Karpas-422 (cell line): ENCODE results near the gene PEF1. TPM values are rescaled to one million over a fixed set of nuclear protein-coding genes. Genes with fewer than 3 reads are reported as not detected.

Experiments
- DNase-seq: peaks from one replicate; pipeline ENCODE4 v3.0.0-alpha.2; 2015
- H2AFZ ChIP-seq: fragments of 200-600 bp; sonication (generic); 2 replicates; pipeline ENCODE4 v1.6.1; 2014; ENCODE audit warnings: antibody characterized with exemption, low read length, mixed read lengths
- H3K27ac ChIP-seq: fragments of 200-600 bp; sonication (generic); 2 replicates; pipeline ENCODE4 v1.5.1; 2014; ENCODE audit warnings: mild to moderate bottlenecking, low read length, moderate library complexity
- H3K27me3 ChIP-seq: fragments of 200-600 bp; sonication (generic); 2 replicates; pipeline ENCODE4 v1.6.1; 2014; ENCODE audit warnings: low read length, mixed read lengths
- H3K36me3 ChIP-seq: fragments of 200-600 bp; sonication (generic); 2 replicates; pipeline ENCODE4 v1.6.1; 2014; ENCODE audit warnings: low read length, mixed read lengths; ENCODE audit not compliant: insufficient read depth
- H3K4me1 ChIP-seq: fragments of 200-600 bp; sonication (generic); 2 replicates; pipeline ENCODE4 v1.6.1; 2014; ENCODE audit warnings: mild to moderate bottlenecking, low read length, mixed read lengths
- H3K4me2 ChIP-seq: fragments of 200-600 bp; sonication (generic); 2 replicates; pipeline ENCODE4 v1.6.1; 2014; ENCODE audit warnings: low read length, low read depth, mild to moderate bottlenecking; ENCODE audit not compliant: poor library complexity, severe bottlenecking
- H3K4me3 ChIP-seq: fragments of 200-600 bp; sonication (generic); 2 replicates; pipeline ENCODE4 v1.5.1; 2014; ENCODE audit warnings: mild to moderate bottlenecking, antibody characterized with exemption, low read length, mixed read lengths
- H3K79me2 ChIP-seq: fragments of 200-600 bp; sonication (generic); 2 replicates; pipeline ENCODE4 v1.6.1; 2014; ENCODE audit warnings: mild to moderate bottlenecking, low read length, mixed read lengths
- H3K9ac ChIP-seq: fragments of 200-600 bp; sonication (generic); 2 replicates; pipeline ENCODE4 v1.6.0; 2014; ENCODE audit warnings: low read length
- H3K9me2 ChIP-seq: fragments of 200-600 bp; sonication (generic), shearing (Covaris generic); replicated peaks from 2 replicates; pipeline ENCODE4 v1.6.0; 2014; ENCODE audit warnings: mild to moderate bottlenecking, low read length, moderate library complexity; ENCODE audit not compliant: insufficient read depth
- H3K9me3 ChIP-seq: fragments of 300-700, 200-600 bp; sonication (generic); 2 replicates; pipeline ENCODE4 v1.6.1; 2014; ENCODE audit warnings: low read length, mixed read lengths
- H4K20me1 ChIP-seq: fragments of 200-600 bp; sonication (generic); 2 replicates; pipeline ENCODE4 v1.6.1; 2014; ENCODE audit warnings: mild to moderate bottlenecking, antibody characterized with exemption, low read length, low read depth; ENCODE audit not compliant: insufficient read depth
- total RNA-seq: library from RNA; depleted of rRNA; stranded (reverse); fragments of >200 nt; shearing (Covaris generic); gene quantifications from 2 replicates; pipeline ENCODE4 v1.2.3, GENCODE V29; 2014; ENCODE audit warnings: low replicate concordance

PEF1 gene
- total RNA-seq, 1 experiment from 2014 or later, result 53.0 TPM

GRCh38 chr1:31648641-31649357 lies 4.1 kb upstream of the PEF1 start:
- H3K27me3 ChIP-seq, result no peaks in the 10 kb centered on the region

DNA sequence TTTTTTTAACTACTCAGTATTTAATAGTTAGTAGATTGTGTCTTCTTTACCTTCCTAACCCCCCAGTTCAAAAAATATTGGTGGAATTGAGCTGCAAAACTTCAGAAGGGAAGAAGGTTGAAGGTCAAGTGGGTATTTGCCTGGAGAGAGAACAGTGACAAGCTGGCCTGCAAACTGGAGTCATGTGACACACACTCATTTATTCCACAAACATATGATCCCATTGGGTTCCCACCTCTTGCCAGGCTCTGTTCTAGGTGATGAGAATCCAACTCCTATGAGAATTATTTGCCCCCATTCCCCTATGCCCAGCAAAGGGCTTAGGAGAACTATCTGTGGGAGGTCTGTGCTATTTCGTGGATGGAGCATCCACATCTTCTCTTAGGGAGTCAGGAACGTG lies 3.5 kb upstream of the PEF1 start:
- no peak overlapping the region for H3K27ac ChIP-seq
- no peaks in the 10 kb centered on the region for H3K36me3 ChIP-seq
- peaks cover 12% of the 10 kb centered on the region for H3K79me2 ChIP-seq
- H3K9ac ChIP-seq, result no peak overlapping the region
- H2AFZ ChIP-seq, result no peak overlapping the region
- no peaks in the 10 kb centered on the region for H3K9me3 ChIP-seq
- DNase-seq, result no peak
- H3K4me1 ChIP-seq, result peaks cover 13% of the 10 kb centered on the region
- no peaks in the 10 kb centered on the region for H3K27me3 ChIP-seq
- H3K4me3 ChIP-seq, result no peak overlapping the region
- H3K9me2 ChIP-seq, result no peaks in the 10 kb centered on the region
- H3K4me2 ChIP-seq, result no peak overlapping the region
- H4K20me1 ChIP-seq, result no peaks in the 10 kb centered on the region

More at GRCh38 chr1:31648641-31649357, 4.1 kb upstream of the PEF1 start:
- DNase-seq, result no peak
- no peaks in the 10 kb centered on the region for H3K9me2 ChIP-seq
- peaks cover 7% of the 10 kb centered on the region for H3K4me1 ChIP-seq
- H3K4me2 ChIP-seq, result no peak overlapping the region
- no peaks in the 10 kb centered on the region for H3K36me3 ChIP-seq
- no peak overlapping the region for H3K27ac ChIP-seq
- H4K20me1 ChIP-seq, result no peaks in the 10 kb centered on the region
- H3K4me3 ChIP-seq, result no peak overlapping the region
- no peak overlapping the region for H2AFZ ChIP-seq
- H3K79me2 ChIP-seq, result peaks cover 6% of the 10 kb centered on the region
- H3K9ac ChIP-seq, result no peak overlapping the region
- H3K9me3 ChIP-seq, result no peaks in the 10 kb centered on the region

GRCh38 chr1:31647106-31647505 lies 2.4 kb upstream of the PEF1 start:
- no peaks in the 10 kb centered on the region for H4K20me1 ChIP-seq
- no peaks in the 10 kb centered on the region for H3K27me3 ChIP-seq
- H2AFZ ChIP-seq, result no peak overlapping the region
- peaks cover 21% of the 10 kb centered on the region for H3K4me1 ChIP-seq
- no peaks in the 10 kb centered on the region for H3K36me3 ChIP-seq
- no peak overlapping the region for H3K4me3 ChIP-seq
- no peak for DNase-seq
- no peaks in the 10 kb centered on the region for H3K9me3 ChIP-seq
- H3K9ac ChIP-seq, result no peak overlapping the region
- H3K27ac ChIP-seq, result no peak overlapping the region
- no peak overlapping the region for H3K4me2 ChIP-seq
- H3K79me2 ChIP-seq, result peaks cover 23% of the 10 kb centered on the region
- H3K9me2 ChIP-seq, result no peaks in the 10 kb centered on the region

- Histone ChIP-seq H3K9me2 (no peaks in the 10 kb centered on the region), H3K4me2 (no peak overlapping the region), H3K4me1 (peaks cover 21% of the 10 kb centered on the region), H3K79me2 (peaks cover 28% of the 10 kb centered on the region), H3K9ac (no peak overlapping the region), H3K9me3 (no peaks in the 10 kb centered on the region), H2AFZ (no peak overlapping the region), H3K36me3 (no peaks in the 10 kb centered on the region), H3K4me3 (no peak overlapping the region; the same call in 1 of the 2 replicates), H3K27me3 (no peaks in the 10 kb centered on the region), H3K27ac (no peak overlapping the region), H4K20me1 (no peaks in the 10 kb centered on the region)
- DNase-seq, result no peak
Measured at GRCh38 chr1:31646259-31646960, 1.7 kb upstream of the PEF1 start.

DNA sequence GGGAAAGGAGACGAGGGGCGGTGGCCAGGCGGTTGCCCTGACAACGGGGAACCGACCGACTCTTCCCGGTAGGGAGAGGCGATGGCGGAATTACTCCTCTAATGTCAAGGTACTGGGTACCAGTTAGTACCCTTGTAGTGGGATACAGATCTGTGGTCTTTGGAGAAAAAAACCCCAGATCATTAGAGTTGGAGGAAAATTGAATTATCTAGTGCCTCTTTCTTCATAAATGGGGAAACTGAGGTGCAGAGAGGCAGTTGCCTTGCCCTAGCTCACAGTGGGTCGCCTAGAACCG lies 545 bp upstream of the PEF1 start:
- Histone ChIP-seq H3K27me3 (no peaks in the 10 kb centered on the region), H3K79me2 (peaks cover 40% of the 10 kb centered on the region), H3K27ac (no peak overlapping the region), H3K36me3 (no peaks in the 10 kb centered on the region), H3K4me1 (peaks cover 24% of the 10 kb centered on the region), H4K20me1 (no peaks in the 10 kb centered on the region), H2AFZ (peak overlapping the region; percentile 26; the same call in 1 of the 2 replicates), H3K9me3 (no peaks in the 10 kb centered on the region), H3K4me3 (peak overlapping the region; percentile 82), H3K9ac (peak overlapping the region; percentile 86), H3K4me2 (peak overlapping the region; percentile 86), H3K9me2 (no peaks in the 10 kb centered on the region)
- DNase-seq, result no peak

DNA sequence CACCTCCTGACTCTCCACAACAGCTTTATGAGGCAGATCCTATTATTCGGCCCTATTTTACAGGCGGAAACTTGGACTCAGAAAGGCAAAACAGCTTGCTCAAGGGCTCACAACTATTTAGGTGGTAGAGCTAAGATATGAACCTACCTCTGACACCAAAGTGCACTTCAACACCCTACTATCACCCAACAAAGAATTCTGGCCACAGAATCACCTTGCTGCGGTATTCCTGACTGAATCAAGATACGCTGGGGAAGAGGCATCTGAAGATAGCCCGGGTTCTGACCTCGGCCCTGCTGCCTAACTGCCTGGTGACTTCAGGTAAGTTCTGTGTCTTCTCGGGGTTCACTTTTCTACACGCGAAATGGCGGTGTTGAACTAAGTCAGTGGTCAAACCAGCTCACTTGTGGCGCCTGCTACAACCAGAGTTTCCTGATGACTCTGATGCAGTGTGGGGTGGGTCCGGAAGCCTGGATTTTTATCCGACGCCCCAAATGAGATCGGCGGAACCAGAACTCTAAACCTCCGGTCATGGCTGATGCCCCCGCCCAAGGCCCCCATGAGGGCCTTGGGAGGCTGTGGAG lies 608 bp downstream of the PEF1 start:
- Histone ChIP-seq H3K27ac (peak overlapping the region; percentile 7; the same call in 1 of the 2 replicates), H3K4me3 (peak overlapping the region; percentile 82), H3K9me3 (no peaks in the 10 kb centered on the region), H3K9ac (peak overlapping the region; percentile 86), H3K79me2 (peaks cover 51% of the 10 kb centered on the region), H3K36me3 (no peaks in the 10 kb centered on the region), H3K27me3 (no peaks in the 10 kb centered on the region), H4K20me1 (no peaks in the 10 kb centered on the region), H3K4me1 (peaks cover 27% of the 10 kb centered on the region), H2AFZ (peak overlapping the region; percentile 57; the same call in 1 of the 2 replicates), H3K4me2 (peak overlapping the region; percentile 86), H3K9me2 (no peaks in the 10 kb centered on the region)
- DNase-seq, result no peak

- peak overlapping the region; percentile 86 for H3K9ac ChIP-seq
- H3K79me2 ChIP-seq, result peaks cover 63% of the 10 kb centered on the region
- H3K27ac ChIP-seq, result no peak overlapping the region
- H3K9me3 ChIP-seq, result no peaks in the 10 kb centered on the region
- peak overlapping the region; percentile 82; the same call in 1 of the 2 replicates for H3K4me3 ChIP-seq
- no peak overlapping the region for H2AFZ ChIP-seq
- DNase-seq, result no peak
- H3K9me2 ChIP-seq, result no peaks in the 10 kb centered on the region
- peaks cover 31% of the 10 kb centered on the region for H3K4me1 ChIP-seq
- no peaks in the 10 kb centered on the region for H3K27me3 ChIP-seq
- H4K20me1 ChIP-seq, result no peaks in the 10 kb centered on the region
- peak overlapping the region; percentile 86 for H3K4me2 ChIP-seq
- H3K36me3 ChIP-seq, result no peaks in the 10 kb centered on the region
Measured at GRCh38 chr1:31642897-31643296, 1.8 kb downstream of the PEF1 start.

- Histone ChIP-seq H3K9me3 (no peaks in the 10 kb centered on the region), H2AFZ (no peak overlapping the region), H3K9me2 (no peaks in the 10 kb centered on the region), H3K4me3 (no peak overlapping the region), H4K20me1 (no peaks in the 10 kb centered on the region), H3K9ac (no peak overlapping the region), H3K4me2 (peak overlapping the region; percentile 86), H3K27me3 (no peaks in the 10 kb centered on the region), H3K4me1 (peaks cover 31% of the 10 kb centered on the region), H3K27ac (no peak overlapping the region), H3K79me2 (peaks cover 68% of the 10 kb centered on the region), H3K36me3 (no peaks in the 10 kb centered on the region)
- DNase-seq, result no peak
Measured at GRCh38 chr1:31642366-31642765, 2.3 kb downstream of the PEF1 start.
